Upper lobe of right lung (tissue), 1 donor: ENCODE data around the gene ARPC1A. TPM values are rescaled to one million over a fixed set of nuclear protein-coding genes. Genes with fewer than 3 reads are reported as not detected.

Experiments used
- ATAC-seq: fragments of 200-7000 bp; cut with Tn5 transposase; one replicate; pipeline ENCODE4 v1.9.1; 2020; ENCODE audit warnings: mild to moderate bottlenecking, moderate library complexity
- DNase-seq: peaks from one replicate; pipeline ENCODE4 v3.0.0-alpha.2; 2020
- H3K27ac ChIP-seq: fragments of 200-600 bp; one replicate; pipeline ENCODE4 v1.8.0; 2022
- H3K27me3 ChIP-seq: fragments of 200-600 bp; one replicate; pipeline ENCODE4 v1.8.0; 2022; ENCODE audit warnings: mild to moderate bottlenecking
- H3K36me3 ChIP-seq: fragments of 200-600 bp; one replicate; pipeline ENCODE4 v1.8.0; 2022
- H3K4me1 ChIP-seq: fragments of 200-600 bp; one replicate; pipeline ENCODE4 v1.8.0; 2022
- H3K4me3 ChIP-seq: fragments of 200-600 bp; one replicate; pipeline ENCODE4 v1.8.0; 2022; ENCODE audit warnings: mild to moderate bottlenecking
- H3K9me3 ChIP-seq: fragments of 200-600 bp; one replicate; pipeline ENCODE4 v1.8.0; 2022
- CTCF ChIP-seq: fragments of 200-600 bp; IDR thresholded peaks from one replicate; pipeline ENCODE4 v1.8.0; 2022; ENCODE audit warnings: antibody characterized with exemption
- intact Hi-C: fragments of 100-400 bp; cut with DNase I; formaldehyde crosslinking; loops from one replicate; pipeline ENCODE4 v1.11.0; 2022
- total RNA-seq: library from RNA; stranded (reverse); fragmentation: NEBNext Ultra II Directional; extraction: Animal tissue kit (Norgen Biotek cat#: 25700); gene quantifications from one replicate; pipeline ENCODE4 v1.2.1, GENCODE V29; 2021
- donor health status: DM: no; HTN: yes; CAD: no; lungs with severe emphysema.

Gene ARPC1A
- total RNA-seq, 1 donor from 2014 or later, result 137 TPM

- intact Hi-C loops, result no loop called here
- ATAC-seq, result no peak
- no peak for DNase-seq
- no peak for TF ChIP-seq CTCF
- H3K4me3 ChIP-seq, result no peak overlapping the region
- no peaks in the 10 kb centered on the region for H3K9me3 ChIP-seq
- H3K27me3 ChIP-seq, result no peaks in the 10 kb centered on the region
- no peak overlapping the region for H3K27ac ChIP-seq
- peaks cover 57% of the 10 kb centered on the region for H3K36me3 ChIP-seq
- H3K4me1 ChIP-seq, result peaks cover 43% of the 10 kb centered on the region
Measured at GRCh38 chr7:99402854-99403253, 77.2 kb downstream of the ARPC1A start.

DNA sequence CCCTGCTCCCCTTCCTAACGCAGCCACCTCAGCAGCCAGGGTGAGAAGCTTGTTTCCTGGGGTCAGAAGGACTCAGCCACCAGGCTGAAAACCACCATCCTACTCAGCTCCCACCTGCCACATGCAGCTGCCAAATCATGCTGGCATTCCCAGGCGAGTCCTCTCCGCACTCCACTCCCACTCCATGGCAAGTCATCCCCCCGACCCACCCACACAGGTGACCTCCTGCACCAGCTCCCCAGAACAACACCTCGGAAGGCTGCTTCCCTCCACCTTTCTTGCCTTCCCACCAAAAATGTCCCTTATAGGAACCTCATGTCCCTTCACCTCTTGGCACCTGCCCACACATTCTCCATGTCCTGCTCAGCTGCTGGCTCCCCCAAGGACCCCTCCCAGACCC, 78.1 kb downstream of the ARPC1A start:
- peaks cover 38% of the 10 kb centered on the region for H3K4me1 ChIP-seq
- ATAC-seq (no peak), DNase-seq (no peak)
- H3K27me3 ChIP-seq, result no peaks in the 10 kb centered on the region
- H3K9me3 ChIP-seq, result no peaks in the 10 kb centered on the region
- intact Hi-C loops, result no loop called here
- H3K27ac ChIP-seq, result no peak overlapping the region
- no peak overlapping the region for H3K4me3 ChIP-seq
- TF ChIP-seq CTCF, result no peak
- peaks cover 48% of the 10 kb centered on the region for H3K36me3 ChIP-seq

GRCh38 chr7:99404235-99404976, 78.7 kb downstream of the ARPC1A start:
- Histone ChIP-seq H3K4me3 (no peak overlapping the region), H3K27me3 (no peaks in the 10 kb centered on the region), H3K4me1 (peaks cover 34% of the 10 kb centered on the region), H3K27ac (no peak overlapping the region), H3K9me3 (no peaks in the 10 kb centered on the region), H3K36me3 (peaks cover 42% of the 10 kb centered on the region)
- ATAC-seq (no peak), DNase-seq (no peak)
- no peak for TF ChIP-seq CTCF
- intact Hi-C loops, result no loop called here

GRCh38 chr7:99404977-99405320, 79.3 kb downstream of the ARPC1A start:
- H3K27ac ChIP-seq, result no peak overlapping the region
- H3K4me1 ChIP-seq, result peaks cover 39% of the 10 kb centered on the region
- H3K4me3 ChIP-seq, result no peak overlapping the region
- H3K36me3 ChIP-seq, result peaks cover 36% of the 10 kb centered on the region
- H3K27me3 ChIP-seq, result no peaks in the 10 kb centered on the region
- no peak for TF ChIP-seq CTCF
- DNase-seq (no peak), ATAC-seq (no peak)
- H3K9me3 ChIP-seq, result no peaks in the 10 kb centered on the region
- intact Hi-C loops, result no loop called here

DNA sequence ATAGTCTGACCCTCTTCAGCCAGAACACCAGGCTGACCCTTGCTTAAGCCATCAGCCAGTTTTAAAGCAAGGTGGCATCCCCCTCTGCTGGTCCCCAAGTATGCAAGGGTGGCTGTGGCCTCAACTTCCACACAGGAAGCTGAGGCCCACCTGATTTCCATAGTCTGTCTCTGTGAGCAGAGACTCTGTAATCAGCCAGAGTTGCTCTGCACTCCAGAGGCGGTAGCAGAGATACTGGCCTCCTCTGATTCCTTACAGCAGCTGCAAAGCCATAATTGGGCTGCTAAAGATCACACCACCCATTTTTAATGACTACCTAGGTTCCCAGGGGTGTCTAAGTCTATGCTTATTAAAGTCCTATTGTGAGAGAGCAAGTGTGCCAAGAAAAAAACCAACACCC, 80.9 kb downstream of the ARPC1A start:
- peaks cover 36% of the 10 kb centered on the region for H3K36me3 ChIP-seq
- no peak overlapping the region for H3K27ac ChIP-seq
- no peaks in the 10 kb centered on the region for H3K9me3 ChIP-seq
- TF ChIP-seq CTCF, result no peak
- peak overlapping the region; percentile 100 for H3K4me3 ChIP-seq
- intact Hi-C loops, result no loop called here
- H3K4me1 ChIP-seq, result peaks cover 43% of the 10 kb centered on the region
- H3K27me3 ChIP-seq, result no peaks in the 10 kb centered on the region
- no peak for DNase-seq
- no peak for ATAC-seq
